Measurements from ENCODE around the gene TPD52L2. TPM values are rescaled to one million over a fixed set of nuclear protein-coding genes. Genes with fewer than 3 reads are reported as not detected.

The TPD52L2 gene
- total RNA-seq, 1 donor from 2014 or later = 141 TPM

GRCh38 chr20:63940472-63941266 is 75.6 kb downstream of the TPD52L2 start:
- DNase-seq (ENCODE audit: low spot score) = peak; percentile 93
- no peak for TF ChIP-seq CTCF (IDR thresholded peaks at IDR 0.05)
- H3K27me3 Mint-ChIP-seq (ENCODE audit: low read depth) = no peaks in the 10 kb centered on the region
- no peak overlapping the region for H3K4me3 Mint-ChIP-seq (ENCODE audit: unreplicated experiment)
- H3K27ac Mint-ChIP-seq (ENCODE audit: unreplicated experiment) = no peak overlapping the region
- H3K36me3 Mint-ChIP-seq (ENCODE audit: low read depth) = peaks cover 5% of the 10 kb centered on the region
- H3K4me1 Mint-ChIP-seq (ENCODE audit: low read depth) = no peaks in the 10 kb centered on the region
- H3K9me3 Mint-ChIP-seq (ENCODE audit: low read depth) = no peaks in the 10 kb centered on the region

Small RNAs within 50 kb of the gene (microRNA-seq; reads per million reads assigned to microRNA genes)
- gene MIR1914 (ENCODE audit: borderline number of aligned reads) = not detected
- not detected for gene MIR941-1 (ENCODE audit: borderline number of aligned reads)
- not detected for gene MIR941-2 (ENCODE audit: borderline number of aligned reads)
- not detected for gene MIR941-3 (ENCODE audit: borderline number of aligned reads)
- not detected for gene MIR941-4 (ENCODE audit: borderline number of aligned reads)
- not detected for gene MIR941-5 (ENCODE audit: borderline number of aligned reads)

Other genes with a start within 250 kb of the TPD52L2 start
- gene GMEB2, start 238.2 kb upstream of the TPD52L2 start, total RNA-seq = 7.8 to 8.5 TPM (median 7.9 TPM) in 3 replicates
- 7.8 to 15.0 TPM (median 7.8 TPM) in 3 replicates for gene STMN3, start 211.8 kb upstream of the TPD52L2 start, total RNA-seq
- gene RTEL1, start 207.0 kb upstream of the TPD52L2 start, total RNA-seq = 20.4 to 45.3 TPM (median 21.9 TPM) in 3 replicates
- gene TNFRSF6B, start 168.6 kb upstream of the TPD52L2 start, total RNA-seq = 0.79 to 0.99 TPM in 2 of 3 replicates, not detected in the other
- 37.8 to 47.4 TPM (median 39.8 TPM) in 3 replicates for gene ARFRP1, start 157.3 kb upstream of the TPD52L2 start, total RNA-seq
- 19.2 to 25.6 TPM (median 20.6 TPM) in 3 replicates for gene ZGPAT, start 157.2 kb upstream of the TPD52L2 start, total RNA-seq
- gene LIME1, start 128.6 kb upstream of the TPD52L2 start, total RNA-seq = 6.8 to 9.7 TPM (median 7.1 TPM) in 3 replicates
- 90.7 to 105 TPM (median 101 TPM) in 3 replicates for gene SLC2A4RG, start 125.5 kb upstream of the TPD52L2 start, total RNA-seq
- gene ZBTB46, start 34.0 kb upstream of the TPD52L2 start, total RNA-seq = 5.9 to 8.3 TPM (median 6.0 TPM) in 3 replicates
- gene ABHD16B, start 3.8 kb upstream of the TPD52L2 start, total RNA-seq = not detected in 3 replicates
- 44.2 to 46.6 TPM (median 45.1 TPM) in 3 replicates for gene DNAJC5, start 29.9 kb downstream of the TPD52L2 start, total RNA-seq
- 24.3 to 27.5 TPM (median 27.2 TPM) in 3 replicates for gene UCKL1, start 91.1 kb downstream of the TPD52L2 start, total RNA-seq
- 36.5 to 44.3 TPM (median 37.2 TPM) in 3 replicates for gene ZNF512B, start 104.7 kb downstream of the TPD52L2 start, total RNA-seq
- gene SAMD10, start 114.4 kb downstream of the TPD52L2 start, total RNA-seq = 3.8 to 4.7 TPM (median 4.3 TPM) in 3 replicates
- gene PRPF6, start 115.9 kb downstream of the TPD52L2 start, total RNA-seq = 49.0 to 56.6 TPM (median 49.5 TPM) in 3 replicates
- 0.77 to 3.3 TPM (median 0.97 TPM) in 3 replicates for gene C20orf204, start 170.9 kb downstream of the TPD52L2 start, total RNA-seq
- 2.1 to 2.8 TPM (median 2.3 TPM) in 3 replicates for gene SOX18, start 184.4 kb downstream of the TPD52L2 start, total RNA-seq
- gene TCEA2, start 197.9 kb downstream of the TPD52L2 start, total RNA-seq = 57.1 to 59.2 TPM (median 57.6 TPM) in 3 replicates
- 15.7 to 18.5 TPM (median 18.1 TPM) in 3 replicates for gene RGS19, start 214.2 kb downstream of the TPD52L2 start, total RNA-seq
- 3.2 to 4.6 TPM (median 3.5 TPM) in 3 replicates for gene OPRL1, start 214.8 kb downstream of the TPD52L2 start, total RNA-seq
- 0.55 to 1.4 TPM in 2 of 3 replicates, not detected in the other for gene LKAAEAR1, start 219.1 kb downstream of the TPD52L2 start, total RNA-seq
- not detected in 3 replicates for gene NPBWR2, start 242.3 kb downstream of the TPD52L2 start, total RNA-seq